Subcutaneous preadipocyte (primary cell): ENCODE measurements around the gene CHAC2. TPM values are rescaled to one million over a fixed set of nuclear protein-coding genes. Genes with fewer than 3 reads are reported as not detected.

ENCODE experiments used
- total RNA-seq: library from RNA; depleted of rRNA; stranded (reverse); fragments of >200 nt; gene quantifications from 2 replicates; pipeline ENCODE4 v1.2.3, GENCODE V29; 2012

Gene CHAC2
- 4.0 and 9.2 TPM in 2 replicates for total RNA-seq

GRCh38 chr2:53767405-53768241, at the start of gene CHAC2:
Gene CHAC2 (plus strand): TSS chr2:53767804. CDS start chr2:53767887, 83 bp downstream.

GRCh38 chr2:53786705-53787613, 19.4 kb downstream of the CHAC2 start, which contains the start of the genes ASB3 and ERLEC1:
Gene ASB3 (minus strand): TSS chr2:53786953. CDS start chr2:53765572, 21,381 bp downstream.
Gene ERLEC1 (plus strand): TSS chr2:53787044. CDS start chr2:53787211, 167 bp downstream.

Other genes with a start within 250 kb of the CHAC2 start
- 15.8 and 19.7 TPM in 2 replicates for gene ASB3, start 19.1 kb downstream of the CHAC2 start, total RNA-seq
- 50.7 and 68.8 TPM in 2 replicates for gene ERLEC1, start 19.2 kb downstream of the CHAC2 start, total RNA-seq
- gene GPR75, start 92.2 kb downstream of the CHAC2 start, total RNA-seq, result 1.8 and 4.1 TPM in 2 replicates
- gene PSME4, start 203.2 kb downstream of the CHAC2 start, total RNA-seq, result 48.9 and 71.2 TPM in 2 replicates